NCI-H524 (cell line): ENCODE data around the gene TMEM150A.
A peak's percentile ranks its signal among the peaks of the same experiment; 100 is the strongest.
"Not testable (repeated sequence)": the region's sequence is repeated elsewhere in the genome, so short reads cannot be mapped to it uniquely, and the experiment has no call there.

Source experiments
- DNase-seq, 2 experiments: peaks; one replicate each; lab custom pipeline; 2025; lab: John Stamatoyannopoulos, UW

Gene TMEM150A

DNA sequence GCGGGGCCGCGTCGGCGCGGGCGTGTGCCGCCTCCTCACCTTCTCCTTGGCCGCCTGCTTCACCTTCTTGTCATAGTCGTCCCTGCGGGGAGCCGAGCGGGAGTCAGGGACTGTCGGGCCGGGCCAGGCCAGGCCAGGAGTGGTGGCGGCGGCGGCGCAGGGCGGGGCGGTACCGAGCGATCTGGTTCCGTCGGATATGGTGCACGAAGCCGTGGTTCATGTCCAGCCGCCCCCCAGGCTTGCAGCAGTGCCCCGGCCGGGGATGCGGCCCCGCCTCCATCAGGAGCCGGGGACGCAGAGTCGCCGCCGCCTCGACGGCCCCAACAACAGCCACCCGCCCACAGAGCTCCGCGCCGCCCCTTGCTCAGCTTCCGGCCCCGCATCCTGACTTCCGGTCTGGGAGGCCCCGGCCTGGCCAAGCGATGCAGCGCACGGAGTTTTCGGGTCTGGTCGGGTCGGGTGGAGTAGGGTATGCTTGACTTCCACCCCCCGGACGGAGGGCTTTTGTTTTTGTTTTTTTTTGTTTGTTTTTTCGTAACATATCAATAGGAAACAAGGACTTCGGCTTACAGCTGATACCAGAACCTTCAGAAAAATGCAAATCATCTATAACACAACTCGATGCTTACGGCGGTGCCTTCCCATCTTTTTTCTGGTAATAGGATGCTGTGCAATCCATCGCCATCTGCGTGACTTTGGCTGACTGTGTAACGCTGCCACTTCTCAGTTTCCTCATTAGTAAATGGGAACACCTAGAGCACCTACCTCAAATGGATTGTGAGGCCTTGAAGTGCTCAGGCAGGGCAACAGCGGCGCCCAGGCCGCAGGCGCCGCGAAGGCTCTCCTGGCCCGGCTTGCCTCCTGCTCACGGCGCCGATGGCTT is 9.4 kb upstream of the TMEM150A start, which contains the start of gene C2orf68:
Gene C2orf68 (minus strand): TSS at position 362 of the 883 bp plus-strand sequence. CDS start 82 bp downstream, at position 280.
- peak; percentile 69 to 81 for DNase-seq

DNA sequence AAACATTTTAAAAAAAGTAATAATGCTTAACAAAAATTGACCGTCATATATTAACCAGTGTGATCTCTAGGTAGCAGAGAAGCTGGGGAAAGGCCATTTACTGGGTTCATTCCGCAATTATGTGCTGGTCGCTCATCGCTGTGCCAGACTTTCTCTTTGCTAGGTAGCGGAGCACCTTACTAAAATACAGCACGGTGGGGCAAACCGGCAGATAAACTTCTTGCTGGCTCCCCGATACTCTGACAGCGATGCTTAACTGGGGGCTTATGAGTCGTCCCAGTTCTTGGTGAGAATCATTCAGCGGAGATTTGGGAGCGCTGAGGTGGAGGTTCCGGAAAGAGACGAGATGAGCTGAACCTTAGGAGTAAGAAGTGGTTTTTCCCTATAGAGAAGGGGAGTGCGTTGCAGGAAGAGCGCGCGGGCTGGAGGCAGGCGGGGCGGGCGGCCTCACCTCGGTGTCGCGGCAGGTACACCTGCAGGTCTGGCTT is 8.8 kb upstream of the TMEM150A start:
- DNase-seq = no peak

DNA sequence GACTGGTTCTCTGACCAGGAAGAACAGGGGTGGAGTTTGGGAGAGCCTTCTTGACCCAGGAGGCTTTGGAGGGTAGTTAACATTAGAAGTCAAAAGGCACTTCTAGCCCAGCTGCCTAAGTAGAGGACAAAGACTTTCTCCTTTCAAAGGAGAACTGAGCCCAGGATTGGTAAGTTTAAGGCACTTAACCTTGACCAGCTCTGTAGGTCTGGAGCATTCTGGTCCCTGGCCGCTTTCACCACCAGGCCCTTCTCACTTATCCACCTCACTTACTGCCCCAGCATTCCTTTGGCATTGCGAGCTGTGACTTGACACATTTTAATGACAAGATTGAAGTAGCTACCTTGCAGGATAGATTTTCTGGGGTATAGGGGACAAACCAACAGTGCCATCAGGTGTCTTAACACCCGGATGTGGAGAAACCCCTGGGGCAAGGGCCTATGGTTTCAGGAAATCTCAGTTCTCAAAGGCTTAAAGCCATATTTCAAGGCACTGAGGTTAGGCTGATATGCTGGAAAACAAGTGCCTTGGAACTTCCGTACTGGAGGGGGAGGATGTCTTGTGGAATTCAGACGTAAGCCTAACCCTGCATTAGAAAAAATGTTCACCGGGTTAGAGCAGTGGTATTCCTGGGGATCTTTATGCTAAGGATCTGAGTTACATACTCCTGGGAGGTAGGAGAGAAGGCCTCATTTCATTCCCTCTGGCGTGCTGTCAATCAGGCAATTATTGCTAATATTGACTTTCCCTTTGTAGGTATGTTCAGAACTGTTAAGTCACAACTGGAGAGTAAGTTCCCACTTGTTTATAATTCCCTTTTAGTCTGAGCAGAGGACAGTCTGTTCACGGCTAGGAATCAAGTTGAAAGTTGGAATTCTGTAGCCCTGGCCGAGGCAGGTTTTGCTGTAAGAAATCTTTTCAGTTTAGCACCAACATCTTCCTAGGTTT is 5.0 kb upstream of the TMEM150A start:
- DNase-seq = no peak

DNA sequence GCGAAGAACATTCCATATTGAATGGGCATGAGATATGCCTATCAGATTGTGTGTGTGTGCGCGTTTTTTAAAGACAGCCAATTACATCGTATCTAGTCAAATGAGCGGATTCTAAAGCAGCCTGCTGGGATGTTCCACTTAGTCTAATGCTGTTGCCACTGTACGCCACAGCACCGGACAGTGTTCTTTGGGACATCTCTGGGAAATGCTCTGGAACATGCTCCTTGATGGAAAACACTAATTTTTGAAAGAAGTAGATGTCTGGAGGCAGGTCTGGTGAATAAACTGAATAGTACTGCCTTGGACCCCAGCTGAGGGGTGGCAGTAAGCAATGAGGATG is 3.6 kb upstream of the TMEM150A start:
- DNase-seq = no peak

DNA sequence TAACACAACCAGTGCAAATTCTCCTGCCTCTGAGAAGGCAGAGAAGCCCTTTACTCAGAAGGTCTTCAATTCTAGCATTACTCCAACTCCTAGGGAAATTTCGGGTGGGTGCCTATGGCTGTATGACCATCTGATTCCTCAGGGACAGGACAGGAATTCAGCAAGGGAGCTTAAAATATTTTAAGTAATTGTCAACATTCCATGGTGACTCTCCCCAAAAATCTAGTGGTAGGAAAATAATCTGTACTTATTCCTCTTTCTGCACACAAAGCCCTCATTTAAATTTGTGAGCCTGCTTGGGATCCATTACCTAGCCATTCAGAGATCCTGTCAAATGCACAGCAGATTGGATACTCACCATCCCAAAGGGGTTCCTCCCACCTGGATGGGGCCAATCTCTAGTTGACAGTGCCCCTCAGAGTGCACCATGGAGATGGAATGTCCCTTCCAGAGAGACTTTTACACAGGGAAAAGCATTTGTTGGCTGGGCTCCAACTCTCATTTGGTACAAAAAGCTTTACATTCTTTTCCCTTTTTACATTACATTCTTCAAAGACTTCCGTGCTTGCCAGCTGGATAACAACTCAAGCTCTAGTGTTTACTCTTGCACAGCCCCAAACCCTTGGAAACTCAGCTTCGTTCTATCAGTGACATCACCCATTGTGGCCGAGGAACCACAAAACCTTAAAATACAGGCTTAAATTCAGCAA is 3.1 kb upstream of the TMEM150A start:
- no peak for DNase-seq

DNA sequence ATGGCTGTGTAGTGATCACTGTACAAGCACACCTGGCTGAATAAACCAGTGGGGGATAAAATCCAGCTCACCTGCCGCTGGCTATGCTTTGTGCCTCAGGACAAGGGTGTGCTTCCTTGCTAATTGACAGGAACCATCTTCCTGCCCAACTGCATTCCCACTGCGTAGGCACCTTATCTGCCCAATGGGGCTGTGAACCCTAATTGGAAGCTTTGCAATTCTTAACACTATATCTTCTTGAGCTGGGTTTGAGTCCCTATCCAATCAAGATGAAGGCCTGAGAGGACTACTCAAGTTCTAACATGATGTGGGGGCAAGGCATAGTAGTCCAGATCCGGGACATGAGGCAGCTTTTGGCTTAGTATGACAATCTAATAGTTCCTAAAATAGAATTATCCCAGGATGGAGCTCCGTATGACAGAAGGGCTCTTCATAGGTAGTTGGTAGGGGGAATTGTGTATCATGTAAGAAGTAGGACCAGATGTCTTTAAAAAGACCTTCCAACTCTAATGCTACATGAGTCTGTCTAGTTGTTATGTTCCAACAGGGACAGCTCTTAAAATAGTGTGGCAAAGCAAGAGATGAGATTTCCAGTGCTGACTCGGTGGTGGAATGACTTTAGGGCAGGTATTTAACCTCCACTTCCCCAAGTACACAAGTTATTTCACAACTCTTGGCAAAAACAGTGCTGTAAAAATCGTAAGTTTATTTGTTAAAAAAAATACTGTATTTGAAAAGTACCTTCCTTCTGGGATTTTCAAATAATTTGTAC is 2.3 kb upstream of the TMEM150A start:
- no peak for DNase-seq

DNA sequence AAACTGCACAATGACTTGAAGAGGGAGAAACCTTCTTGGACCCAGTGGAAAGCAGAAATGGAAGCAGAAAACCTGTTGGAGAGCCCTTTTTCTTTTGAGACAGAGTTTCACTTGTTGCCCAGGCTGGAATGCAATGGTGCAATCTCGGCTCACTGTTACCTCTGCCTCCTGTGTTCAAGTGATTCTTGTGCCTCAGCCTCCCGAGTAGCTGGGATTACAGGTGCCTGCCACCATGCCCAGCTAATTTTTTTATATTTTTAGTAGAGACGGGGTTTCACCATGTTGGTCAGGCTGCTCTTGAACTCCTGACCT is 1.6 kb upstream of the TMEM150A start:
- not testable (repeated sequence) for DNase-seq

DNA sequence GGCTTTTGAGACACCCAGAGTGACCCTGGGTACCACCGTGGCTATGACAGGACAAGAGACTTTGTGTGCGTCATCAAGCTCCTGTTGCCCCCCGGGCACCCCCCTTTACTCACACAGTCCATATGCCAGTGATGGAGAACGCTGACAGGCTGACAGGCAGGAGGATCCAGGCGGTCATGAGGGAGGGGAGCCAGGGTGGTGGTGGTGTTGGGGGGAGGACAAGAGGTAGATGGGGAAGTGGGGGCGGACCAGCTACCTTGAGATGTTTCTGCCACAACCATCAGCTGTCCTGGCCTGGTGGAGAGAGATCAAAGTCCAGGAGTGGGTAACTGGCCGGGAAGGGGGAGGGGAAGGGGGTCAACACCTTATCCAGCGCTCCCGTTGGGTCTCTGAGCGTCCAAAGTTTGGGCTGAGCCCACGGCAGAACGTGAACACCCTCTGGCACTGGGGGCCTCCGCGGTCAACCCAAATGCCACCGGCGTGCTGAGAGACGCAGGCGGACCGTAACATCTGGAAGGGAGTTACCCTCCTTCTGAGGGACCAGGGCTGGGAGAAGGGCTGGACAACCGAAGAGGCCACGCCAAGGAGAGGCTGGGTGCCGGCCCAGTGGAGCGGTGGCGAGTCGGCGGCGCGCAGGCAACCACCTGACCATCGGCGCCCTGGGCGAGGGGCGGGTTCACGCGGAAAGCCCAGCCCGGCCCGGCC is 575 bp downstream of the TMEM150A start:
- DNase-seq = peak in 1 of 2 experiments; percentile 46

DNA sequence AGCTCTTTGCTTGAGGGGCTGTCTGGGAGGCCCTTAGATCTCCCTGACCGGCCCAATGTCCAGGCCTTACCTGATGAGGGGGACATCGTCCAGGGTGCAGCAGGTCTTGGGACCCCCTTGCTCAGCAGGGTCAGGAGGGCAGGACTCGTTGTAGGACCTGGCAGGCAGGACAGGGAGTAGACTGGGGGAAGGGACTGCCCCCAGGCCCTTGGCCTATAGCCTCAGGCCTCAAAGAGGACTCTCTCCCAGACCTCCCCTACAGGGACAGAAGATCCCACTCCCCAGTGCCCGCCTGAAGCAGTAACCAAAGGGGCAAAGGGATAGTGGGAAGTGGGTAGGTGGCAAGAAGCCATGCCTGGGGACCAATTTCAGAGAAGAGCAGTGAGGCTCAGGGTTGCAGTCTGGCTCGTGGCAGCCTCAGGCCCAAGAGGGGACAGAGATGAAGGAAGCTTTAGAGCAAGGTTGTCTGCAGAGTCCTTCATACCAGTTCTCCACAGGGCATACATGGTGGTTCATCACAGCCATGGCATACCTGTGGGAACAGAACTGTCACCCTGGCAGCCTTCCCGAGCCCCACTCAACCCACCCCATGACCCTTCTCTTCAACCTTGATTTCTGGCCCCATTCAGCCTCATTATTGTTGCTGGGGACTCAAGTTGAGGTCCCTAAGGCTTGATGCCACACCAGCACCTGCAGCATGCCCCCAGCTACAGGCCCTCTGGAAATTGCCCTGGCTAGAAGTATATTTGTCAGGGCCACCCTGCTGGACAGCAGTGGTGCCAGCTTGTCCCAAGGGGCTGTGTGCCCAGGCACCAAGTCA is 1.3 kb downstream of the TMEM150A start:
- no peak for DNase-seq

DNA sequence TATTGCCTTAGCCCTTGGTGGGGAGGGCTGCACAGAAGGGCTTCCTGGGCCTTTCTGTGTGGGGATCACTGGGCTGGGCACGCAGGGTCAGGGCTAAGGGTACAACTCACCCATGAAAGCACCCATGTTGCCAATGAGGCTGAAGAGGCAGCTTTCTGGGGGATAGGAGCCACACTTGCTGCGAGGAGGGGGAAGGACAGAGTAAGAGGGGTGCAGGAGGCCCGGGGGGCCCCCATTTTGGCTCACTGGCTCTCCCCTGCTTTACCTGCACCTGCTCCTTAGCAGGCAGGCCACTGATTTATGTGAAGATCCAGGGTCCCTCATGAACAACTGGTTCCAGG is 2.3 kb downstream of the TMEM150A start:
- no peak for DNase-seq

DNA sequence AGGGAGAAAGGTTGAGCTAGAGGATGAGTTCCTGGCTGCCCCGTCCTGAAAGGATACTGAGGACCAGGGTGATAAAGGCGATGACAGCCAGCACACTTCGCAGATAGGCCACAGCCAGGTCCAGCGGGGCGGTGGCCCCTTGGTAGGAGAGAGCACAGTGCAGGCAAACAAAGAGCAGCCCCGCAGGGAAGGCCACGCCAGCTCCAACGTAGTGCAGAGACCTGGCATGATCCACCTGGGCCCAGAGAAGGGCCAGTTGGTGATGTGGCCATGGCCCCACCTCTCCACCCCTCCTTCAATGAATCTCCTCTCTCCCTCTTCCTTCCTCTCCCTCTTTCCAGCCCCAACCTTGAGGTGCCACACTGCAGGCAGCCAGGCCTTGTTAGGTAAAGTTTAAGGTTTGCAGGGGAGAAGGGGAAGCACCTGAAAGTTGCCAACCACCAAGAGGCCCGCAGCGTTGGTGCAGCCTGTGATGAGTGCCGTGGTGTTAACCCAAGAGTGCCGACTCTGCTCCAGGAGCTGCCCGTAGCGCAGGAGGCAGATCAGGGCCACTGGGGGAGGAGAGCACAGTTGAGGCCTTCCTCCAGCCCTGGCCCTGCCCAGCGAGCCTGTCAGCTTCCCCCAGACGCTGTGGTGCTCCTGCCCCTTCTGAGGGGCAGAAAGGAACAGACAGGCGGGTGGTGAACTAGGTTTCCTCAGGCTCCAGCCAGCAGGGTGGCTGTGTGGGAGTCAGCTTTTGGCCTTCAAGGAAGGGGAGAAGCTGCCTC is 2.8 kb downstream of the TMEM150A start:
- DNase-seq = no peak

DNA sequence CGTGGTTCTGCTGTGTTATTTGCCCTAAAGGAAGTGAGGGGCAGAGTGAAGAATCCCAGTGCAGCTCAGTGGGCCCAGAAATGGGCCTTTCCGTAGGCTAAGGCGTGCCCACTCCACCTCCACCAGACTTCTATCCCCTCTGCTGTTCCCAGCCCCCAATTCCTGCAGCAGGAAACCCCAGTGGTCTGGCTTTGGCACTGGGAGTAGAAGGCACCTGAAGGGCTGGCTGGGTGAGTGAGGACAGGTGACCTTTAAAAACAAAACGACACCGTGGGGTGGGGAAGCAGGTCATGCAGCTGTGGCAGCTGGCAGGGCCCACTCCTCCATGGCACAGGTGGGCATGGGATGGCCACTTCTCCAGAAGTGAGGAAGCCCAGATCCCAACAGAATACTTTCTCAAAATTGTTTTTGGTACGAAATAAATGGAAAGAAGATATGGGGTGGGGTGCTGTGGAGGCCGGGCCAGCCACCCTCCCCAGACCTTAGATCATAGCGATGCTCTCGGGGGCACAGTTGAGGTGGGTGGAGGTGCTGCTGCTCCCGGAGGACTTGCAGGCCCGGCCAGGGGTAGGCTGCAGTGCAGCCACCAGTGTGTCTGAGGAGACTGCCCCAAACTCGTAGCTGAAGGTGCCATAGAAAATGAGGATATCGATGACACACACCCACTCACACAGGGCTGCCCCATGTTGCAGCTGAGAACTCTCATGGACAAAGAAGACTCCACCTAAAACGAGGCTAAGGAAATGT is 3.7 kb downstream of the TMEM150A start:
- DNase-seq = no peak

DNA sequence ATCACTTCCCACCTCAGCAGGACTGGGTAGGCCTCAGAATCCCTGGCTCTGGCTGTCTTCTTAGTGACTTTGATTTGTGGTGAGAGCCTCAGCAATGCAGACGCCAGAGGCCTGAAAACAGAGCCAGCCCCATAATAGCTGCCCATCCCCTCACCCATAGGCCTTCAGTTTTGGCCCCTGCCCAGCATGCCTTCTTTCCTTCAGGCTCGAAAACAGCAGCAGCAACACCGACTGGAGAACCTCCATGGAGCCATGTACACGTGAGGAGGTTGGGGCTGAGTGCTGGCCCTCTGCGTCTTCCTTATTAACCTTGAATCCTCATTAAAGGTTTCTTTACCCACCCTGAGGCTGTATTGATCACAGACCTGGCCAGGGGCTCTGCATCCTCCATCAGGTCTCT is 5.3 kb downstream of the TMEM150A start:
- DNase-seq = no peak

DNA sequence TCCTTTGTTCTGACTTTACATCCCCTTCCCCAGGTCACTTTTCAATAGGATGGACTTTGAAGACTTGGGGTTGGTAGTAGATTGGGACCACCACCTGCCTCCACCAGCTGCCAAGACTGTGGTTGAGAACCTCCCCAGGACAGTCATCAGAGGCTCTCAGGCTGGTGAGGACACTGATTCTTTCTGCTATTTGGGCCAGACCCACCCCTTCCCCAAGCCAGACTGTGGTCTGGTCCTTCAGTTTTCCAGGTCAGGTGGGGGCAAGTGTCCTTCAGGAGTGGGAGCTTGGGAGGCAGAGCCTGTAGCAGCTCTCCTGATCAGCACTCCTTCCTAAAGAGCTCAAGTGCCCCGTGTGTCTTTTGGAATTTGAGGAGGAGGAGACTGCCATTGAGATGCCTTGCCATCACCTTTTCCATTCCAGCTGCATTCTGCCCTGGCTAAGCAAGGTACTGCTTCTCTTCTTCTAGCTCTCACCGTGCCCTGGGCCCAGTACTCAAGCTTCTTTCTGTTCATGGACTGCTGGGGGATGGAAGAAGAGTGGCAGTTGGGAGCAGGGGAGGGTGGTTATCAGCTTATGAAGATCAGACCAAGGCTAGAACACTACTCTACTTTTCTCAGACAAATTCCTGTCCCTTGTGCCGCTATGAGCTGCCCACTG is 5.9 kb downstream of the TMEM150A start:
- no peak for DNase-seq

DNA sequence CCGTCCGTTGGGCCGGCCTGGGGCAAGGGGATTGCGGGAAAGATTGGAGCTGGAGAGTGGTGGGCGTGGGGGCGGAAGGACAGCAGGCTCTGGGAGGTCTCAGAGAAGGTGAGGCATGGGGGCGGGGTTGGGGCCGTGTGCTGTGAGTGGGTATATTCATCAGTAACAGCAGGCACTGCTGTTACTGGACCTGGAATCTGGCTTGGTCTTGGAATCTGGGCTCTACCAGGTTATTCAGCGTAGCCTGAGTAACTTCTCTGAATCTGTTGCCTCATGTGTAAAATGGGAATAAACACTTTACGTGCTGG is 6.5 kb downstream of the TMEM150A start:
- no peak for DNase-seq

DNA sequence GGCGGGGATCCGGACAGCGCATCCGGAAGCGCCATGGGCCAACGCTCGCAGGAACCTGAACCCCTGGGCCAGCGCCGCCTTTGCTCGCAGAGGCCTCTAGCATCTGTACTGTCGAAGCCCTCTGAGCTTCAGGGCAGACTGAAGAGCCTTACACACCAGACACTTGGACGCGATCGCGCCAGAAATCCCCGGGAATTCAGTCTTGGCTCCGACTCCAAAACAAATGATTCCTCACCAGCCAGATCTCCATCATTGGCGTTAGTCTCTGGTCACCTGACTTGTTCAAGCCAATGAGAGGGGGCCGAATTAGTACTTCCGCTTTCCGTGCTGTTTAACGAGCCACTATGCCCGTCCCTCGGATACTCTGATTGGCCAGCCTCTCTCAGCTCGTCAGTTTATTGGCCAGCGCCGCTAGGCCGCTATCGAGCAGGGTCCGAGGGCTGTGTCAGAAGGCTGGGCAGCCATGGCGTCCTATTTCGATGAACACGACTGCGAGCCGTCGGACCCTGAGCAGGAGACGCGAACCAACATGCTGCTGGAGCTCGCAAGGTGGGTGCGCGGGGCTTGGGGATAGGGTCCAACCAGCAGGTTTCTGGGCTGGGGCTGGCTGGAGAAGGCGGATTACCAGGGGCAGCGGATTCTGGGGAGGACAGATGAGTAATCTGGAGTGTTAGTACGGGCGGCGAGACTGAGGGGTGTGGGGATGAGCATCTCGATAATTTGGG is 7.0 kb downstream of the TMEM150A start, which contains the start of gene RNF181:
Gene RNF181 (plus strand): TSS at position 445 of the 725 bp plus-strand sequence. CDS start 19 bp downstream, at position 464.
- peak; percentile 93 to 98 for DNase-seq

DNA sequence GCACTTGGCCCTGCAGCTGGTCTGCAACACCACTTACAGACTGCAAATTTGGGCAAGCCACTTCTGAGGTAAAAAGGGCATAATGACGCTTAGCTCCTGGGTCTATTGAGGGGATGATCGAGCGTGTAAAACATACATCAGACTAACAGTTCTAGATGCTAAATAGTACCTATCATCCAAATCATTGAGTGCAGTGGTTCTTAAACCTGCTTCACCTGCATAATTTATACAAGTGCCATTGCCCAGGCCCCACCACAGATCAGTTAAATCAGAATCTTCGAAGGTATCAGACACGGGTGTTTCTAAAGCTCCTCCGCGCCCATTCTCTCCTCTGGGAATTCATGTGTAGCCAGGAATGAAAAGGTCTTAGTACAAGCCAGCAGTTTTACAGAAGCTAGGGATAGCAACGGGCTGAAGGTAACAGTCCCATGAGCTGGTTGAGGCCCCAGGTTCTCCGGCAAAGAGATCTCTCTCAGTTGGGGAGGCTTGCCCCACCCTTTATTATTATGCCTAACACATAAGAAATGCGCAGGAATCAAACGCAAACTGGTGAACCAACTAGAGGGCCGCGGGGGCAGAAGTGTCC is 7.7 kb downstream of the TMEM150A start:
- DNase-seq = no peak
